OCI-LY7 (cell line): Measurements from ENCODE around the gene SLC26A3. TPM values are rescaled to one million over a fixed set of nuclear protein-coding genes. Genes with fewer than 3 reads are reported as not detected.

Source experiments
- BruUV-seq: library from RNA; stranded (reverse); fragments of 400-500 nt; replicated peaks from 2 replicates; lab custom pipeline; 2021; lab: Mats Ljungman, UMichigan
- CTCF ChIA-PET: fragments of 300-600 bp; sonication (Branson Sonifier 250); formaldehyde crosslinking; loops from one replicate; lab custom pipeline; 2022; ENCODE audit warnings: antibody characterized with exemption; ENCODE audit not compliant: unreplicated experiment; lab: Charles Lee
- POLR2A ChIA-PET: fragments of 300-600 bp; sonication (Branson Sonifier 250); formaldehyde crosslinking; loops from one replicate; lab custom pipeline; 2022; ENCODE audit warnings: antibody characterized with exemption; lab: Charles Lee
- DNase-seq: peaks from one replicate; pipeline ENCODE4 v3.0.0-alpha.2; 2015; ENCODE audit warnings: low spot score
- H2AFZ ChIP-seq: fragments of 200-600 bp; sonication (generic), shearing (Covaris generic); 2 replicates; pipeline ENCODE4 v1.6.1; 2014; ENCODE audit warnings: mild to moderate bottlenecking, antibody characterized with exemption, low read length, moderate library complexity
- H3K27ac ChIP-seq: fragments of 200-600 bp; sonication (generic); 2 replicates; pipeline ENCODE4 v1.5.1; 2014; ENCODE audit warnings: mixed run types, low read depth, mild to moderate bottlenecking, moderate library complexity, low read length, inconsistent platforms; ENCODE audit not compliant: poor library complexity, severe bottlenecking
- H3K36me3 ChIP-seq: fragments of 200-600 bp; sonication (generic); 2 replicates; pipeline ENCODE4 v1.6.1; 2014; ENCODE audit warnings: mild to moderate bottlenecking, antibody characterized with exemption, low read length, moderate library complexity, mixed read lengths; ENCODE audit not compliant: insufficient read depth
- H3K4me1 ChIP-seq: fragments of 200-600 bp; sonication (generic); 2 replicates; pipeline ENCODE4 v1.5.1; 2014; ENCODE audit warnings: mild to moderate bottlenecking, low read length; ENCODE audit not compliant: insufficient read depth, poor library complexity, severe bottlenecking
- H3K4me2 ChIP-seq: fragments of 200-600 bp; sonication (generic); 2 replicates; pipeline ENCODE4 v1.6.1; 2014; ENCODE audit warnings: mild to moderate bottlenecking, low read length
- H3K4me3 ChIP-seq: fragments of 200-600 bp; sonication (generic); 2 replicates; pipeline ENCODE4 v1.5.1; 2014; ENCODE audit warnings: mild to moderate bottlenecking, low read depth, low read length; ENCODE audit not compliant: poor library complexity, severe bottlenecking
- H3K79me2 ChIP-seq: fragments of 200-600 bp; sonication (generic); 2 replicates; pipeline ENCODE4 v1.6.1; 2016; ENCODE audit warnings: low read depth, mild to moderate bottlenecking, low read length, moderate library complexity, mixed read lengths; ENCODE audit not compliant: insufficient read depth
- H3K9me2 ChIP-seq: fragments of 200-600 bp; sonication (generic); 2 replicates; pipeline ENCODE4 v1.6.1; 2016; ENCODE audit warnings: mild to moderate bottlenecking, low read length, mixed read lengths; ENCODE audit not compliant: insufficient read depth
- H3K9me3 ChIP-seq: fragments of 200-600 bp; sonication (generic); 2 replicates; pipeline ENCODE4 v1.6.1; 2014; ENCODE audit warnings: mild to moderate bottlenecking, mixed run types, low read length, mixed read lengths
- H4K20me1 ChIP-seq: fragments of 200-600 bp; sonication (generic); 2 replicates; pipeline ENCODE4 v1.6.1; 2014; ENCODE audit warnings: mild to moderate bottlenecking, antibody characterized with exemption, low read length, moderate library complexity, mixed read lengths; ENCODE audit not compliant: insufficient read depth
- EZH2phosphoT487 ChIP-seq: fragments of 200-600 bp; sonication (generic); IDR thresholded peaks from 2 replicates; pipeline ENCODE4 v1.6.1; 2018; ENCODE audit warnings: low read depth, borderline replicate concordance, mild to moderate bottlenecking, mixed run types, antibody characterized with exemption, low read length, moderate library complexity, mixed read lengths
- intact Hi-C: fragments of 100-400 bp; cut with micrococcal nuclease; formaldehyde crosslinking; loops from one replicate; pipeline ENCODE4 v1.10.0; 2022; ENCODE audit not compliant: unreplicated experiment
- total RNA-seq, 2 experiments: library from RNA; depleted of rRNA in 1 of 2; stranded (reverse); fragments of >200 nt in 1 of 2; shearing (Covaris generic) in 1 of 2; gene quantifications; 2 replicates each; pipeline ENCODE4 v1.2.3, GENCODE V29; 2014 to 2022
- TF ChIP-seq, protein P1 (sequence below): fragments of 200-600 bp; sonication (generic); conservative IDR thresholded peaks from 2 replicates; pipeline ENCODE4 v1.5.1; 2014; ENCODE audit warnings: mild to moderate bottlenecking, antibody characterized with exemption, low read length, moderate library complexity, mixed read lengths

SLC26A3 gene
- total RNA-seq, 2 experiments from 2014 or later = not detected

DNA sequence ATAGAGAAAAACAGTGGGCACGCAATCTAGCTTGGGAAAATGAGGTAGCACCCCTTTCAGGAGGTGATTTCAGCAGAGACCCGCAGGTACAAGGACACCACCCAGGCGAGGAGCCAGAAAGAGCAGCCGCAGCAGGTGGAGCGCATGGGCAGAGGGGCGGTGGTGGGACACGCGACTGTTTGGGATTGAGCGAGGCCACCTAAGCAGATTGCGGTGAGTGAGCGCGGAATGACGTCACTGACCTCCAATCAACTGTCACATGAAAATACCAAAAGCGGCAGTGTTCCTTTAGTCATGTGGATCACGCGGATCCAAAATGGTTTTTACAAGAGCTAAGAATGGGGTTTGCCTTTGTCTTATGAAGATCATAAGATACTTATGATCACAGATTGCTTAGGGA, 40.2 kb upstream of the SLC26A3 start:
- no peaks in the 10 kb centered on the region for H3K9me2 ChIP-seq
- H3K9me3 ChIP-seq = no peaks in the 10 kb centered on the region
- no peak overlapping the region for H2AFZ ChIP-seq
- ChIA-PET POLR2A (interaction anchor here (0.5 kb wide), 1 partner anchor 57 kb away, joined by 3 read pairs; no protein-coding TSS in a partner anchor), CTCF (no interaction called here)
- BruUV-seq = no TSS peak
- no peaks in the 10 kb centered on the region for H3K79me2 ChIP-seq
- no peaks in the 10 kb centered on the region for H3K36me3 ChIP-seq
- no peaks in the 10 kb centered on the region for H4K20me1 ChIP-seq
- intact Hi-C loops = no loop called here
- TF ChIP-seq EZH2phosphoT487 = no peak
- TF ChIP-seq, protein P1, sequence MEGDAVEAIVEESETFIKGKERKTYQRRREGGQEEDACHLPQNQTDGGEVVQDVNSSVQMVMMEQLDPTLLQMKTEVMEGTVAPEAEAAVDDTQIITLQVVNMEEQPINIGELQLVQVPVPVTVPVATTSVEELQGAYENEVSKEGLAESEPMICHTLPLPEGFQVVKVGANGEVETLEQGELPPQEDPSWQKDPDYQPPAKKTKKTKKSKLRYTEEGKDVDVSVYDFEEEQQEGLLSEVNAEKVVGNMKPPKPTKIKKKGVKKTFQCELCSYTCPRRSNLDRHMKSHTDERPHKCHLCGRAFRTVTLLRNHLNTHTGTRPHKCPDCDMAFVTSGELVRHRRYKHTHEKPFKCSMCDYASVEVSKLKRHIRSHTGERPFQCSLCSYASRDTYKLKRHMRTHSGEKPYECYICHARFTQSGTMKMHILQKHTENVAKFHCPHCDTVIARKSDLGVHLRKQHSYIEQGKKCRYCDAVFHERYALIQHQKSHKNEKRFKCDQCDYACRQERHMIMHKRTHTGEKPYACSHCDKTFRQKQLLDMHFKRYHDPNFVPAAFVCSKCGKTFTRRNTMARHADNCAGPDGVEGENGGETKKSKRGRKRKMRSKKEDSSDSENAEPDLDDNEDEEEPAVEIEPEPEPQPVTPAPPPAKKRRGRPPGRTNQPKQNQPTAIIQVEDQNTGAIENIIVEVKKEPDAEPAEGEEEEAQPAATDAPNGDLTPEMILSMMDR = no peak
- no peak overlapping the region for H3K27ac ChIP-seq
- no peaks in the 10 kb centered on the region for H3K4me1 ChIP-seq
- H3K4me2 ChIP-seq = no peak overlapping the region
- H3K4me3 ChIP-seq = no peak overlapping the region
- no peak for DNase-seq

DNA sequence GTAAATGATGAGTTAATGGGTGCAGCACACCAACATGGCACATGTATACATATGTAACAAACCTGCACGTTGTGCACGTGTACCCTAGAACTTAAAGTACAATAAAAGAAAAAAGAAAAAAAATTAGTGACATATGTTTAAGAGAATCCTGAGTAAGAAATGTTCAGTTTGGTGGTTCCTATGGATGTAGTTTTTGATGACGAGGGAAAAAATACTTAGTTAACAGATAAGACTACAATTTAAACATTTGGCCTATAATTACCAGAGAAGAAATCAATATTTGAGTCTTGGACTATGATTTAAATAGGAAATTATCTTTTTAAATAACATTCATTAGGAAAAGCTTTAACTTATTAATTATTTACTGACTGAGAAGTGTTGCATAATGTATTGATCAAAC, 39.2 kb upstream of the SLC26A3 start:
- ChIA-PET POLR2A (no interaction called here), CTCF (no interaction called here)
- no peak overlapping the region for H3K4me3 ChIP-seq
- DNase-seq = no peak
- no peaks in the 10 kb centered on the region for H3K4me1 ChIP-seq
- H3K4me2 ChIP-seq = no peak overlapping the region
- H3K9me3 ChIP-seq = no peaks in the 10 kb centered on the region
- TF ChIP-seq, protein P1 = no peak
- no peak for TF ChIP-seq EZH2phosphoT487
- intact Hi-C loops = no loop called here
- H4K20me1 ChIP-seq = no peaks in the 10 kb centered on the region
- H3K27ac ChIP-seq = no peak overlapping the region
- BruUV-seq = no TSS peak
- H3K79me2 ChIP-seq = no peaks in the 10 kb centered on the region
- H3K36me3 ChIP-seq = no peaks in the 10 kb centered on the region
- no peak overlapping the region for H2AFZ ChIP-seq
- no peaks in the 10 kb centered on the region for H3K9me2 ChIP-seq

DNA sequence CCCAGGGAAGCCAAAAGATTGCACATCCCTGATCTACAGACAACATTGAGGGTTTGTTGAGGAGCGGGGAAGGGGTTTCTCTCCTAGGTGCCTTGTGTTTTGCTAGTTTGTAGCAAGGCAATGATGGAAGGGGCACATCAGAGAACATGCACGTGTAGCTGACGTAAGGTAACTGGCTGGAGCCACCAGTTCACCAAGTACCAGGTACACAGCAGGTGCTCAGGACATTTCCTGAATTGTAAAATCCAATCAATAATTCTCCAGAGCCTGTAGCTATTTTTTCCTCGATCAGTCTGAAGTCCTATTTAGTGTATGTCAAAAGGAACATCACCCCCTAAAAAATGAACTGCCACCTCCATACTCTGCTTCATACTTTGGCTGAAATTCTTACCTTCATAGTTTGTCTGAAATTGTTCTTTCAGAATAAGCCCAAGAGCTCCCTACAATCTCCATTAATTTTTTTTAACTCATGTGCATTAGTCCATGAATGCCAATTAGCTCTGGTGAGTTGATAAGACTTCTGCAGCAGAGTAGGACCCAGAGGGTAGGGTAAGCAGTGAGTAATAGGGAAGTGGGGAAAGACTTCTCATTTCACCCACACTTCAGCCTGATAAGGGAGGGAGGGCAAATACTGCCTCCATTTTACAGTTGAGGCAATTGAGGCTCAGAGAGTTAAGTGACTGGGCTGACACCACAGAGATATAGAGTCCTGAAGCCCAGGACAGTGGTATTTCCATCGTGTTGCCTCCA, 36.0 kb upstream of the SLC26A3 start:
- intact Hi-C loops = no loop called here
- BruUV-seq = no TSS peak
- Histone ChIP-seq H3K27ac (no peak overlapping the region), H4K20me1 (no peaks in the 10 kb centered on the region), H3K4me1 (no peaks in the 10 kb centered on the region), H3K9me3 (no peaks in the 10 kb centered on the region), H3K36me3 (no peaks in the 10 kb centered on the region), H3K9me2 (no peaks in the 10 kb centered on the region), H3K79me2 (no peaks in the 10 kb centered on the region), H3K4me3 (no peak overlapping the region), H2AFZ (no peak overlapping the region), H3K4me2 (no peak overlapping the region)
- CTCF ChIA-PET = no interaction called here
- no peak for DNase-seq
- POLR2A ChIA-PET = interaction anchor here (0.5 to 0.7 kb wide), 4 partner anchors 141 to 1985 kb away, joined by 3 to 4 read pairs (median 4); no protein-coding TSS in a partner anchor
- TF ChIP-seq, protein P1 = no peak
- no peak for TF ChIP-seq EZH2phosphoT487
